ENCODE measurements around the gene PRAMEF13. TPM values are rescaled to one million over a fixed set of nuclear protein-coding genes. Genes with fewer than 3 reads are reported as not detected.
"Not testable (repeated sequence)": the region's sequence is repeated elsewhere in the genome, so short reads cannot be mapped to it uniquely, and the experiment has no call there.

Gene PRAMEF13
- polyA plus RNA-seq (not detected in 3 replicates), polyA minus RNA-seq (not detected in 3 replicates)
- polyA plus RNA-seq (2011; ENCODE audit: low read depth) = not detected
- polyA plus RNA-seq (2011; cell fraction: cytosol; rRNA removed) = not detected in 2 replicates
- polyA plus RNA-seq (2011; cell fraction: nucleus; rRNA removed) = not detected in 2 replicates
- polyA plus RNA-seq (2012; ENCODE audit: low replicate concordance) = not detected in 2 replicates
- not detected for polyA minus RNA-seq (2011; cell fraction: cytosol; rRNA and poly(A)+ RNA removed)
- polyA minus RNA-seq (2011; cell fraction: nucleus; rRNA and poly(A)+ RNA removed) = not detected in 2 replicates

- H3K9ac ChIP-seq (ENCODE audit: control insufficient read depth, extremely low read depth, insufficient read depth, low read length); H4K20me1 ChIP-seq (ENCODE audit: control insufficient read depth, extremely low read depth, insufficient read depth, low read length); H3K4me1 ChIP-seq (ENCODE audit: control insufficient read depth, extremely low read depth, insufficient read depth, low read length); H3K27ac ChIP-seq (ENCODE audit: control insufficient read depth, insufficient read depth, low read length); H2AFZ ChIP-seq (ENCODE audit: control insufficient read depth, low read length); H3K36me3 ChIP-seq (ENCODE audit: control insufficient read depth in 2 of 2, extremely low read depth in 1 of 2, insufficient read depth in 2 of 2, low read length in 2 of 2); DNase-seq (ENCODE audit: low read depth, low spot score); H3K4me3 ChIP-seq (ENCODE audit: control insufficient read depth in 2 of 3, extremely low read depth in 1 of 3, insufficient read depth in 2 of 3, low read depth in 1 of 3, low read length in 3 of 3); H3K27me3 ChIP-seq (ENCODE audit: control insufficient read depth, extremely low read depth, insufficient read depth, low read length); H3K4me2 ChIP-seq (ENCODE audit: control insufficient read depth, extremely low read depth, insufficient read depth, low read depth, low read length); H3K9me3 ChIP-seq (ENCODE audit: control insufficient read depth, low read depth, low read length); FAIRE-seq; H3K79me2 ChIP-seq (ENCODE audit: control insufficient read depth, insufficient read depth, low read length); dilution Hi-C loops (cut with MboI; ENCODE audit: extremely low pct_ligation_motif_present, low sequenced_read_pairs); H3K9me1 ChIP-seq (ENCODE audit: control insufficient read depth, extremely low read depth, insufficient read depth, low read length): not testable (repeated sequence)
These were observed at the start of gene PRAMEF13 for GRCh38 chr1:13201309-13201708. Gene PRAMEF13, minus strand, starts transcription at chr1:13201409. Its CDS starts 1,820 bp downstream, at chr1:13199589.

- FAIRE-seq; dilution Hi-C loops (cut with MboI; ENCODE audit: extremely low pct_ligation_motif_present, low sequenced_read_pairs): not testable (repeated sequence)
These were observed 45.9 kb upstream of the PRAMEF13 start for GRCh38 chr1:13247122-13247521.

DNA sequence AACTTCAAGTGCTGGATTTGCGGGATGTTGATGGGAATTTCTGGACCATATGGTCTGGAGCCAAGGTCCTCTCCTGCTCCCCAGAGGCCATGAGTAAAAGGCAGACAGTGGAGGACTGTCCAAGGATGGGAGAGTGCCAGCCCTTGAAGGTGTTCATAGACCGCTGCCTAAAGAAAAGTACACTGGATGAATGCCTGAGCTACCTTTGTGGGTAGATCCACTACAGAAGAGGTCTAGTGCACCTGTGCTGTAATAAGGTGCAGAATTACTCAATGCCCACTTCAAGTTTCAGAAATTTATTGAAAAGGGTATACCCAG, 45.3 kb upstream of the PRAMEF13 start:
- H3K4me1 ChIP-seq (ENCODE audit: control insufficient read depth, extremely low read depth, insufficient read depth, low read length); DNase-seq (ENCODE audit: low read depth, low spot score); H3K36me3 ChIP-seq (ENCODE audit: control insufficient read depth in 2 of 2, extremely low read depth in 1 of 2, insufficient read depth in 2 of 2, low read length in 2 of 2); H3K4me3 ChIP-seq (ENCODE audit: control insufficient read depth in 2 of 3, extremely low read depth in 1 of 3, insufficient read depth in 2 of 3, low read depth in 1 of 3, low read length in 3 of 3); H3K9me3 ChIP-seq (ENCODE audit: control insufficient read depth, low read depth, low read length); FAIRE-seq; H4K20me1 ChIP-seq (ENCODE audit: control insufficient read depth, extremely low read depth, insufficient read depth, low read length); H3K9me1 ChIP-seq (ENCODE audit: control insufficient read depth, extremely low read depth, insufficient read depth, low read length); dilution Hi-C loops (cut with MboI; ENCODE audit: extremely low pct_ligation_motif_present, low sequenced_read_pairs); H3K27me3 ChIP-seq (ENCODE audit: control insufficient read depth, extremely low read depth, insufficient read depth, low read length); H3K79me2 ChIP-seq (ENCODE audit: control insufficient read depth, insufficient read depth, low read length); H2AFZ ChIP-seq (ENCODE audit: control insufficient read depth, low read length); H3K9ac ChIP-seq (ENCODE audit: control insufficient read depth, extremely low read depth, insufficient read depth, low read length); H3K27ac ChIP-seq (ENCODE audit: control insufficient read depth, insufficient read depth, low read length); H3K4me2 ChIP-seq (ENCODE audit: control insufficient read depth, extremely low read depth, insufficient read depth, low read depth, low read length): not testable (repeated sequence)

More at GRCh38 chr1:13247122-13247521, 45.9 kb upstream of the PRAMEF13 start:
- not testable (repeated sequence) for H3K9me1 ChIP-seq (ENCODE audit: control insufficient read depth, extremely low read depth, insufficient read depth, low read length); H3K4me2 ChIP-seq (ENCODE audit: control insufficient read depth, extremely low read depth, insufficient read depth, low read depth, low read length); H4K20me1 ChIP-seq (ENCODE audit: control insufficient read depth, extremely low read depth, insufficient read depth, low read length); H3K36me3 ChIP-seq (ENCODE audit: control insufficient read depth in 2 of 2, extremely low read depth in 1 of 2, insufficient read depth in 2 of 2, low read length in 2 of 2); H3K27me3 ChIP-seq (ENCODE audit: control insufficient read depth, extremely low read depth, insufficient read depth, low read length); DNase-seq (ENCODE audit: low read depth, low spot score); H3K4me3 ChIP-seq (ENCODE audit: control insufficient read depth in 2 of 3, extremely low read depth in 1 of 3, insufficient read depth in 2 of 3, low read depth in 1 of 3, low read length in 3 of 3); H3K9me3 ChIP-seq (ENCODE audit: control insufficient read depth, low read depth, low read length); H2AFZ ChIP-seq (ENCODE audit: control insufficient read depth, low read length); H3K4me1 ChIP-seq (ENCODE audit: control insufficient read depth, extremely low read depth, insufficient read depth, low read length); H3K79me2 ChIP-seq (ENCODE audit: control insufficient read depth, insufficient read depth, low read length); H3K27ac ChIP-seq (ENCODE audit: control insufficient read depth, insufficient read depth, low read length); H3K9ac ChIP-seq (ENCODE audit: control insufficient read depth, extremely low read depth, insufficient read depth, low read length)

DNA sequence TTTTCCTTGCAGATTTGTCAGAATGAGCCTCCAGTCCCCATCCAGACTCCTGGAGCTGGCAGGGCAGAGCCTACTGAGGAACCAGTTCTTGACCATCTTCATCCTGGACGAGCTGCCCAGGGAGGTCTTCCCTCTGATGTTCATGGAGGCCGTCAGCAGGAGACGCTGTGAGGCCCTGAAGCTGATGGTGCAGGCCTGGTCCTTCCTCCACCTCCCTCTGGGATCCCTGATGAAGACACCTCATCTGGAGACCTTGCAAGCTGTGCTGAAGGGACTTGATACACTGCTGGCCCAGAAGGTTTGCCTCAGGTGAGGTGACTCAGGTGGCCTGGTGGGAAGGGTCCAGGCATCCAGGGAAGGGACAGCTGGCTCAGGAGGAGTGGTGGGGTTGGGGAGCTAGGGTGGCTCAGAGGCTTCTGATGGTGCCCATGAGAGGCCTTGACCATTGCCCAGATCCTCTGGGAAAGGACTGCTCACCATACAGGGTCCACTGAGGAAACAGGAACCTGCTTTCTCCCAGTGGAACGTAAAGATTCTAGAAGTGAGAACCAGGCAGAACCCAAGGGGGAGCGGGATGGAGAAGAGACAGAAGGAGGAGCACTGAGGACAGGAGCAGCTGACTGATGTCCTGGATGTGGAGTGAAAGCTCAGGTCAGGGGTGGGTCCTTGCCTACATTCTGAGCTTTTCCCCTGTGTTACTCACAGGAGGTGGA, 44.8 kb upstream of the PRAMEF13 start:
- DNase-seq (ENCODE audit: low read depth, low spot score); H3K4me3 ChIP-seq (ENCODE audit: control insufficient read depth in 2 of 3, extremely low read depth in 1 of 3, insufficient read depth in 2 of 3, low read depth in 1 of 3, low read length in 3 of 3); H3K9me1 ChIP-seq (ENCODE audit: control insufficient read depth, extremely low read depth, insufficient read depth, low read length); H2AFZ ChIP-seq (ENCODE audit: control insufficient read depth, low read length); dilution Hi-C loops (cut with MboI; ENCODE audit: extremely low pct_ligation_motif_present, low sequenced_read_pairs); H3K27ac ChIP-seq (ENCODE audit: control insufficient read depth, insufficient read depth, low read length); H3K79me2 ChIP-seq (ENCODE audit: control insufficient read depth, insufficient read depth, low read length); H3K9me3 ChIP-seq (ENCODE audit: control insufficient read depth, low read depth, low read length); H3K4me1 ChIP-seq (ENCODE audit: control insufficient read depth, extremely low read depth, insufficient read depth, low read length); H3K36me3 ChIP-seq (ENCODE audit: control insufficient read depth in 2 of 2, extremely low read depth in 1 of 2, insufficient read depth in 2 of 2, low read length in 2 of 2); H4K20me1 ChIP-seq (ENCODE audit: control insufficient read depth, extremely low read depth, insufficient read depth, low read length); H3K27me3 ChIP-seq (ENCODE audit: control insufficient read depth, extremely low read depth, insufficient read depth, low read length); H3K4me2 ChIP-seq (ENCODE audit: control insufficient read depth, extremely low read depth, insufficient read depth, low read depth, low read length); FAIRE-seq; H3K9ac ChIP-seq (ENCODE audit: control insufficient read depth, extremely low read depth, insufficient read depth, low read length): not testable (repeated sequence)

All from keratinocyte (primary cell).